BLaER1 treated with 17β-estradiol and CSF1 and Interleukin-3, amounts not matched to agents 10 nM and 100 nM (cell line): ENCODE data around the gene MRC2.
A peak's percentile ranks its signal among the peaks of the same experiment; 100 is the strongest.

ENCODE experiments used
- H3K27ac ChIP-seq, 11 experiments: shearing (Covaris generic); formaldehyde crosslinking; 2 replicates each; pipeline ENCODE4 v1.8.1; 2022
- H3K27me3 ChIP-seq, 11 experiments: shearing (Covaris generic); formaldehyde crosslinking; 2 replicates each; pipeline ENCODE4 v1.8.1; 2022
- H3K36me3 ChIP-seq, 11 experiments: shearing (Covaris generic); formaldehyde crosslinking; 2 replicates each; pipeline ENCODE4 v1.8.1; 2022
- H3K4me1 ChIP-seq, 10 experiments: shearing (Covaris generic); formaldehyde crosslinking; 2 replicates each; pipeline ENCODE4 v1.8.1; 2022
- H3K4me2 ChIP-seq, 11 experiments: shearing (Covaris generic); formaldehyde crosslinking; 2 replicates each; pipeline ENCODE4 v1.8.1; 2022
- H3K4me3 ChIP-seq, 10 experiments: shearing (Covaris generic); formaldehyde crosslinking; 2 replicates each; pipeline ENCODE4 v1.8.1; 2022
- H3K9ac ChIP-seq, 11 experiments: shearing (Covaris generic); formaldehyde crosslinking; 2 replicates each; pipeline ENCODE4 v1.8.1; 2022
- H3K9me3 ChIP-seq, 11 experiments: shearing (Covaris generic); formaldehyde crosslinking; replicated peaks in 1 of 11; 2 replicates each; pipeline ENCODE4 v1.8.1; 2022
- H4K20me1 ChIP-seq, 11 experiments: shearing (Covaris generic); formaldehyde crosslinking; 2 replicates each; pipeline ENCODE4 v1.8.1; 2022
- Cebpa-rat ChIP-seq, 11 experiments: shearing (Covaris generic); IDR thresholded peaks; 2 replicates each; pipeline ENCODE4 v1.8.1; 2022

The MRC2 gene

DNA sequence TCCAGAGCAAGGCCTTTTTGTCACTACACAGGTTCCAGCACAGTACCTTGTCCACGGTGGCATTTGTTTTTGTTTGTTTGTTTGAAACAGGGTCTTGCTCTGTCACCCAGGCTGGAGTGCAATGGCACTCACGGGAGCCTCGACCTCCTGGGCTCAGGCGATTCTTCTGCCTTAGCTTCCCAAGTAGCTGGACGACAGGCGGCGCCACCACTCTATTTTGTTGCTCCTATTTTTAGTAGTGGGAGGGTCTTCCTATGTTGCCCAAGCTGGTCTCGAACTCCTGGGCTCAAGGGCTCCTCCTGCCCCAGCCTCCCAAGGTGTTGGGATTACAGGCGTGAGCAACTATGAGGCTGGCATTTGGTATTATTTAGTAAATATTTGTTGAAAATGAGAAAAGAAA is 10.3 kb downstream of the MRC2 start:
- no peaks in the 10 kb centered on the region for H3K9me3 ChIP-seq
- 0 out of 22 replicates have a peak overlapping the region, but pooled peaks of 1 of the 11 experiments have one; percentile 29 for H3K9ac ChIP-seq
- no peak for TF ChIP-seq Cebpa-rat (IDR thresholded peaks at IDR 0.05)
- peaks cover 0 to 99% (median 61%) of the 10 kb centered on the region in 11 experiments; a peak in 18 of 22 replicates for H4K20me1 ChIP-seq
- H3K4me2 ChIP-seq = peak overlapping the region in 2 of 11 experiments; percentile 4 to 24; a peak in 3 of 22 replicates
- H3K27me3 ChIP-seq = no peaks in the 10 kb centered on the region
- peaks cover 0 to 60% (median 17%) of the 10 kb centered on the region in 11 experiments; a peak in 16 of 22 replicates for H3K36me3 ChIP-seq
- H3K4me1 ChIP-seq = peaks cover 5 to 68% (median 34%) of the 10 kb centered on the region in 10 experiments; a peak in 17 of 20 replicates
- no peak overlapping the region for H3K27ac ChIP-seq
- H3K4me3 ChIP-seq = no peak overlapping the region

DNA sequence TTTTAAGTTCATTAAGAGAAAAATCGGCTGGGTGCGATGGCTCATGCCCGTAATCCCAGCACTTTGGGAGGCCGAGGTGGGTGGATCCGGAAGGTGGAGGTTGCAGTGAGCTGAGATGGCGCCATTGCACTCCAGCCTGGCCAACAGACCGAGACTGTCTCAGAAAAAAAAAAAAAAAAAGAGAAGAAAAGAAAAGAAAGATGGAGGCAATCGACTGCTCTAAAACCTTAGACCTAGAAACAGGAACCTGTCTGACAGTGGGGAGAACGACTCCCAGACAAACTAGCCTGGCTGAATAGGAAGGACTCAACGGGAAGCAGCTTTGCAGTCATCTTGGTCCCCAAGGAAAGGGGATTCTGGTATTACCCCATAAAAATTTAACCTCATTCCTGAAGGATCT is 13.7 kb downstream of the MRC2 start:
- no peaks in the 10 kb centered on the region for H3K27me3 ChIP-seq
- H3K4me1 ChIP-seq = peaks cover 5 to 47% (median 20%) of the 10 kb centered on the region in 10 experiments; a peak in 16 of 20 replicates
- H3K9me3 ChIP-seq = no peaks in the 10 kb centered on the region
- no peak overlapping the region for H3K27ac ChIP-seq
- no peak for TF ChIP-seq Cebpa-rat (IDR thresholded peaks at IDR 0.05)
- no peak overlapping the region for H3K9ac ChIP-seq
- H3K4me2 ChIP-seq = peak overlapping the region in 4 of 11 experiments; percentile 4 to 32 (median 12); a peak in 2 of 22 replicates
- H3K36me3 ChIP-seq = peaks cover 3 to 60% (median 23%) of the 10 kb centered on the region in 11 experiments; a peak in 15 of 22 replicates
- H3K4me3 ChIP-seq = no peak overlapping the region
- H4K20me1 ChIP-seq = peaks cover 0 to 96% (median 38%) of the 10 kb centered on the region in 11 experiments; a peak in 16 of 22 replicates

DNA sequence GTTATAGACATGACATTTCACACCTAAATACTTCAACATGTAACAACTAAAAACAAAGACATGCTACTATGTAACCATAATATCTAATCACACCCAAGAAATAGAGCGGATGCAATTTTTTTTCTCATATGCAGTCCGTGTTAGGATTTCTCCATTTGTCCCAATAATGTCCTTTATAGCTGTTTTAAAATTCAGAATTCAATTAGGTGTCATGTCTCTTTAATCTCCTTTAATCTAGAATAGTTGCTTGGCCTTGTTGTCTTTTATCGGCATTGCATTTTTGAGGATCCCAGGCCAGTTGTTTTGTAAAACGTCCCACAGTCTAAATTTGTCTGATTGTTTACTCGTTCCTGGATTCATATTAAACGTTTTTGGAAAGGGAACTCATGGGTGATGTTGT is 14.5 kb downstream of the MRC2 start:
- Histone ChIP-seq H3K27ac (no peak overlapping the region), H3K36me3 (peaks cover 3 to 63% (median 23%) of the 10 kb centered on the region in 11 experiments; a peak in 14 of 22 replicates), H4K20me1 (peaks cover 0 to 96% (median 39%) of the 10 kb centered on the region in 11 experiments; a peak in 16 of 22 replicates), H3K27me3 (no peaks in the 10 kb centered on the region), H3K9ac (no peak overlapping the region), H3K4me3 (no peak overlapping the region), H3K9me3 (no peaks in the 10 kb centered on the region), H3K4me2 (no peak overlapping the region), H3K4me1 (peaks cover under 1 to 39% (median 14%) of the 10 kb centered on the region in 10 experiments; a peak in 16 of 20 replicates)
- no peak for TF ChIP-seq Cebpa-rat (IDR thresholded peaks at IDR 0.05)

DNA sequence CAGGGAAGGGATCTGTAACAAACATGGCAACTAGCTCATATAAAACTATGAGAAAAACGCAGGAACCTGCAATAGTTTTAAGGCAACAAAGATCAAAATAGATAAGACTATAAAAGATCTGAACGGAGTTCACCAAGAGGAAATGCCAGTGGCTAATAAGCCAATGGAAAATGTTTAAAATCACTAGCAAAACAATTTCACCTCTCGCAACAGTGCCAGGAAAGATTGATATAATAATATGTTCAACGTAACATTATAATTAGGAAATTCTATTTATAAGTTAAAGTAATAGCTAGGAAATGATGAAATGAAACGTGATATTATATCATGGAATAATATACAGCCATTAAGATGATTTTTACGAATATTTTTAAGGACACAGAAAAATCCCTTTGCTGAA is 16.0 kb downstream of the MRC2 start:
- Histone ChIP-seq H3K4me1 (peaks cover 4 to 38% (median 14%) of the 10 kb centered on the region in 10 experiments), H3K9me3 (no peaks in the 10 kb centered on the region), H3K4me2 (no peak overlapping the region), H4K20me1 (peaks cover 0 to 96% (median 28%) of the 10 kb centered on the region in 11 experiments; a peak in 14 of 22 replicates), H3K27ac (no peak overlapping the region; a peak in 1 of 22 replicates), H3K4me3 (no peak overlapping the region), H3K9ac (no peak overlapping the region), H3K36me3 (peaks cover 0 to 65% (median 25%) of the 10 kb centered on the region in 11 experiments; a peak in 15 of 22 replicates), H3K27me3 (no peaks in the 10 kb centered on the region)
- TF ChIP-seq Cebpa-rat (IDR thresholded peaks at IDR 0.05) = no peak

DNA sequence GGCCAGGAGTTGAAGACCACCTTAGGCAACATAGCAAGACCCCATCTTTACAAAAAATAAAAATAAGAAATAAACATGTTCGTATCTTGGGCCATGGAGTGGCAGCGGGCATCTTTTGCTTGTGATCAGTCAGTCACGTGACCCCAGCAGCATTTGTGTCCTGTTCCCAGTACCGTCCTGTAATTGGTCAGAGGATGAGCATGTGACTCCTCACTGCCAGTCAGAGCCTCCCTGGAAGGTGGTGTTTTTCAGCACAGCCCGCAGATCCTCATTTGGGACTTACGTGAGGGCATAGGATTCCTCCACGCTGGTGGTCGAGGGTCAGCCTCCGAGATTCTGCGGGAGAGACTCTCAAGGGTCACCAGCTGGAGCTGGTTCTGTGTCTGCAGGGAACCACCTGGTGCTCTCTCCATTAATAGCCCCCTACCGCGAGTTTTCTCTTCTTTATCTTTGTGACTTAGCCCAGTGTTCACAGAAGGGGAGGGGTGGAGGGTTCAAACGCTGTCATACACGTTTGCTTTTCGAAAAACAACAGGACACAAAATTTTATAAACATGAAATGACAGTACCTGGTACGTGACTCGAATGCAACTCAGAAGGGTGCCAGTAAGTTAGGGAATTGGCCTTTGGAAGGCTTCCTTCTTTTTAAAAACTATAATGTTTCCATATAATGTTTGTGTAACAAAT is 17.2 kb downstream of the MRC2 start:
- Histone ChIP-seq H3K9ac (no peak overlapping the region), H4K20me1 (peaks cover 0 to 96% (median 22%) of the 10 kb centered on the region in 11 experiments; a peak in 14 of 22 replicates), H3K4me1 (peaks cover 12 to 43% (median 23%) of the 10 kb centered on the region in 10 experiments), H3K27ac (no peak overlapping the region), H3K36me3 (peaks cover 0 to 68% (median 25%) of the 10 kb centered on the region in 11 experiments; a peak in 15 of 22 replicates), H3K4me3 (no peak overlapping the region), H3K4me2 (no peak overlapping the region), H3K9me3 (no peaks in the 10 kb centered on the region), H3K27me3 (no peaks in the 10 kb centered on the region)
- no peak for TF ChIP-seq Cebpa-rat (IDR thresholded peaks at IDR 0.05)

DNA sequence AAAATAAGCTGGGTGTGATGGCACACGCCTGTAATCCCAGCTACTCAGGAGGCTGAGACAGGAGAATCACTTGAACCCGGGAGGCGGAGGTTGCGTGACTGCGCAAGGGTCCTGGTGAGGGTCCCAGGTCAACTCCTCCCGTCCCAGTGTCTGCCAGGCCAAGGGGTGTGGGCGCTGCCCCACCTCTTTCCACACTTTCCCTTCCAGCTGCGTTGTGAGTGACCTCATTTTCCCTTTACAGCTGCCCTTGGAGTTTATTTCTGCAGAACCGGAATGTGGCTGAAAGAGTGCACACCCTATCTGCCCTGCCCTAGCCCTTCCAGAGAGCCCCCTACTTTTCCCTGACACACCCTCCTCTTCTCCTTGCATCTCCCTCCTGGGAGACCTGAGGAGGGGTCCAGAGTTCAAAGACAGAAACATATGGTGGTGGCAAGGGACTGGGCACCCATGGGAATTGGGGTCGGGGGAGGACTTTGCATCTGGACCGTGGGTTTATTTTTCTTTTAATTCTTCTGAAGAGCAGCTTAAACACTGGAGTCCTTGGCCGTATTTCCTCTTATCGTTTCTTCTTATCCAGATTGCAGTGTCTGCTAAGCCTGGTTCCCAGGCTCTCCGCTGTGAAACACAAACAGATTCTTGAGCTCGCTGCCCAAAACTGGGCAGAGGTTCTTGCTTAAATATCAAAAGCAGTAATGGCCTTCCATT is 20.9 kb downstream of the MRC2 start:
- no peak overlapping the region for H3K4me3 ChIP-seq
- H3K4me2 ChIP-seq = peak overlapping the region in 10 of 11 experiments; percentile 26 to 100 (median 60); a peak in 19 of 22 replicates
- H3K9ac ChIP-seq = peak overlapping the region in 2 of 11 experiments; percentile 13 to 22; a peak in 4 of 22 replicates
- H4K20me1 ChIP-seq = peaks cover 0 to 80% (median 4%) of the 10 kb centered on the region in 11 experiments; a peak in 10 of 22 replicates
- no peaks in the 10 kb centered on the region for H3K9me3 ChIP-seq
- H3K36me3 ChIP-seq = peaks cover 0 to 54% (median 10%) of the 10 kb centered on the region in 11 experiments; a peak in 14 of 22 replicates
- TF ChIP-seq Cebpa-rat (IDR thresholded peaks at IDR 0.05) = no peak
- H3K27me3 ChIP-seq = no peaks in the 10 kb centered on the region
- peak overlapping the region in 7 of 11 experiments; percentile 0 to 52 (median 24); a peak in 11 of 22 replicates for H3K27ac ChIP-seq
- H3K4me1 ChIP-seq = peaks cover 32 to 57% (median 46%) of the 10 kb centered on the region in 10 experiments

DNA sequence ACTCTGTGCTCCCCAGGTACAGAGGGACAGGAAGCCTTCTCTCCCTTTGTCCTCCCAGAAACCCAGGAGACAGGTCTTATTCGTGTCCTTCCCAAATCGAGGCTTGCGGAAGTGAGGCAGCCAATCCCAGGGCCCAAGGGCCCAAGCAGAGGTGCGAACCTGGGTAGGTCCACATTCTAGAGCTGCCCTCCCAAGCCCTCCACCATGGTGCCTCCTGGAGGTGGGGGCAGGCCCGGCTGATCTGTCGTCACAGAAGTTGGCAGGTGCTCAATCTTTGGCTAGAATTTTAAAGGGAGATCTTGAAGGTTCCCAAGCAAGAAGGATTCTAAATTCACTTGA is 21.5 kb downstream of the MRC2 start:
- peaks cover 0 to 80% (median 9%) of the 10 kb centered on the region in 11 experiments; a peak in 12 of 22 replicates for H4K20me1 ChIP-seq
- no peak overlapping the region for H3K4me3 ChIP-seq
- H3K4me2 ChIP-seq = peak overlapping the region in 10 of 11 experiments; percentile 26 to 100 (median 60); a peak in 17 of 22 replicates
- no peak for TF ChIP-seq Cebpa-rat (IDR thresholded peaks at IDR 0.05)
- peak overlapping the region in 7 of 11 experiments; percentile 0 to 52 (median 24); a peak in 8 of 22 replicates for H3K27ac ChIP-seq
- peaks cover 37 to 63% (median 51%) of the 10 kb centered on the region in 10 experiments for H3K4me1 ChIP-seq
- peak overlapping the region in 2 of 11 experiments; percentile 13 to 22; a peak in 2 of 22 replicates for H3K9ac ChIP-seq
- H3K36me3 ChIP-seq = peaks cover 0 to 53% (median 10%) of the 10 kb centered on the region in 11 experiments; a peak in 14 of 22 replicates
- no peaks in the 10 kb centered on the region for H3K9me3 ChIP-seq
- no peaks in the 10 kb centered on the region for H3K27me3 ChIP-seq

DNA sequence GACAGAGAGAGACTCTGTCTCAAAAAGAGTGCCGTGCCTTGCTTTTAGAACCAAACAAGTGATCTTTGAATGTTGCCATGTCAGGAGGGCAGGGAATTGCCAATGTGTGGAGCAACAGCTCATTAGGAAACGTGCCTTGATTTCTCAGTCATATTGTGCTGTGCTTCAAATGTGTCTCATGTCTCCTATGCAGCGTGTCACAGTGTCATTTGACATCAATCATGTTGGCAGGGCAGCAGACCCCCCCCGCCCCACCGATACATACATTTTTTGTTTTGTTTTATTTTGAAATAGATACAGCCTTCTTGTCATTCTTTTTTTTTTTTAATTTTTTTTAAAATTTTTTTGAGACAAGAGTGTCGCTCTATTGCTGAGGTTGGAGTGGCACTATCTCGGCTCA is 22.1 kb downstream of the MRC2 start:
- Histone ChIP-seq H4K20me1 (peaks cover 0 to 80% (median 7%) of the 10 kb centered on the region in 11 experiments; a peak in 12 of 22 replicates), H3K36me3 (peaks cover 0 to 52% (median 11%) of the 10 kb centered on the region in 11 experiments; a peak in 13 of 22 replicates), H3K4me1 (peaks cover 44 to 69% (median 57%) of the 10 kb centered on the region in 10 experiments), H3K4me2 (peak overlapping the region in 6 of 11 experiments; percentile 60 to 100 (median 66); a peak in 5 of 22 replicates), H3K4me3 (no peak overlapping the region), H3K9me3 (no peaks in the 10 kb centered on the region), H3K27me3 (no peaks in the 10 kb centered on the region), H3K27ac (peak overlapping the region in 2 of 11 experiments; percentile 32 to 52; a peak in 1 of 22 replicates), H3K9ac (no peak overlapping the region)
- no peak for TF ChIP-seq Cebpa-rat (IDR thresholded peaks at IDR 0.05)
